B cell (primary cell): ENCODE data around the gene CCNB1. TPM values are rescaled to one million over a fixed set of nuclear protein-coding genes. Genes with fewer than 3 reads are reported as not detected.
"Not testable (repeated sequence)": the region's sequence is repeated elsewhere in the genome, so short reads cannot be mapped to it uniquely, and the experiment has no call there.

Source experiments
- ATAC-seq: fragments of 200-7000 bp; cut with Tn5 transposase; one replicate; pipeline ENCODE4 v1.10.0; 2021; ENCODE audit warnings: low read depth, mild to moderate bottlenecking, moderate number of reproducible peaks, moderate library complexity
- CTCF ChIA-PET: fragments of 350-600 bp; sonication (Branson Sonifier 250); formaldehyde crosslinking; loops from one replicate; lab custom pipeline; 2021; ENCODE audit warnings: antibody characterized with exemption, inconsistent platforms; lab: Charles Lee
- POLR2A ChIA-PET: fragments of 350-600 bp; sonication (Branson Sonifier 250); formaldehyde crosslinking; loops from one replicate; lab custom pipeline; 2021; ENCODE audit warnings: antibody characterized with exemption; lab: Charles Lee
- DNase-seq: peaks from one replicate; pipeline ENCODE4 v3.0.0; 2013
- H2AFZ ChIP-seq: 2 replicates; pipeline ENCODE4 v1.6.1; 2012; ENCODE audit warnings: mild to moderate bottlenecking, low read depth, low read length; ENCODE audit not compliant: insufficient read depth, poor library complexity, severe bottlenecking
- H3K27ac ChIP-seq, 2 donors: 1 replicate in 1 of 2; 2 replicates in 1 of 2; pipeline ENCODE4 v1.5.1; 2012 to 2013; ENCODE audit warnings: low read length in 2 of 2, mild to moderate bottlenecking in 2 of 2, moderate library complexity in 1 of 2
- H3K27me3 ChIP-seq, 4 experiments: fragments of 200-600 bp in 1 of 4; sonication (generic) in 1 of 4; replicated peaks in 1 of 4; 1 replicate in 2 of 4; 2 replicates in 2 of 4; pipeline versions ENCODE4 v1.6.1 to v1.7.0; 2013 to 2016; ENCODE audit warnings: low read length in 3 of 4, mild to moderate bottlenecking in 2 of 4, mixed read lengths in 1 of 4, moderate library complexity in 1 of 4; ENCODE audit not compliant: insufficient read depth in 4 of 4, control insufficient read depth in 3 of 4; ENCODE audit errors: control extremely low read depth in 1 of 4
- H3K36me3 ChIP-seq, 2 experiments: replicated peaks in 1 of 2; 1 replicate in 1 of 2; 2 replicates in 1 of 2; pipeline versions ENCODE4 v1.6.1 to v1.7.1; 2013; ENCODE audit warnings: low read length in 1 of 2; ENCODE audit not compliant: insufficient read depth in 2 of 2, control insufficient read depth in 1 of 2; ENCODE audit errors: control extremely low read depth in 1 of 2, extremely low read depth in 1 of 2
- H3K4me1 ChIP-seq, 2 donors: fragments of 200-600 bp in 1 of 2; sonication (generic) in 1 of 2; 1 replicate in 1 of 2; 2 replicates in 1 of 2; pipeline versions ENCODE4 v1.5.1 to v1.6.1; 2013 to 2017; ENCODE audit warnings: low read length in 2 of 2; ENCODE audit not compliant: control insufficient read depth in 2 of 2, insufficient read depth in 2 of 2
- H3K4me2 ChIP-seq: replicated peaks from 2 replicates; pipeline ENCODE3; 2012; ENCODE audit warnings: mild to moderate bottlenecking, low read depth, low read length; ENCODE audit not compliant: poor library complexity, severe bottlenecking
- H3K4me3 ChIP-seq, 5 experiments: fragments of 200-600 bp in 1 of 5; sonication (generic) in 1 of 5; 1 replicate in 3 of 5; 2 replicates in 2 of 5; pipeline versions ENCODE4 v1.5.1 to v1.7.0; 2011 to 2016; ENCODE audit warnings: low read length in 4 of 5, mild to moderate bottlenecking in 4 of 5, low read depth in 2 of 5, control low read depth in 1 of 5, moderate library complexity in 1 of 5; ENCODE audit not compliant: insufficient read depth in 1 of 5; ENCODE audit errors: control extremely low read depth in 1 of 5, extremely low read depth in 1 of 5
- H3K79me2 ChIP-seq: fragments of 200-600 bp; sonication (generic); one replicate; pipeline ENCODE4 v1.6.0; 2016; ENCODE audit warnings: low read length; ENCODE audit not compliant: control insufficient read depth, insufficient read depth
- H3K9ac ChIP-seq: fragments of 200-600 bp; sonication (generic); 2 replicates; pipeline ENCODE4 v1.6.1; 2017; ENCODE audit warnings: mild to moderate bottlenecking, low read length, moderate library complexity
- H3K9me3 ChIP-seq, 3 donors: one replicate each; pipeline versions ENCODE4 v1.6.1 to v1.7.1; 2013; ENCODE audit warnings: low read length in 2 of 3; ENCODE audit not compliant: control insufficient read depth in 2 of 3, insufficient read depth in 1 of 3; ENCODE audit errors: control extremely low read depth in 1 of 3
- H4K20me1 ChIP-seq: 2 replicates; pipeline ENCODE4 v1.6.0; 2012; ENCODE audit warnings: mild to moderate bottlenecking, low read length; ENCODE audit not compliant: insufficient read depth, control insufficient read depth, poor library complexity, severe bottlenecking
- H3K27ac Mint-ChIP-seq: one replicate; pipeline ENCODE4 v1.8.0; 2021; ENCODE audit warnings: mixed read lengths
- H3K27me3 Mint-ChIP-seq: one replicate; pipeline ENCODE4 v1.8.0; 2021; ENCODE audit warnings: mixed read lengths
- H3K4me1 Mint-ChIP-seq: one replicate; pipeline ENCODE4 v1.8.0; 2021; ENCODE audit warnings: mixed read lengths
- H3K4me3 Mint-ChIP-seq: one replicate; pipeline ENCODE4 v1.8.0; 2021; ENCODE audit warnings: mixed read lengths
- H3K9me3 Mint-ChIP-seq: one replicate; pipeline ENCODE4 v1.8.0; 2022; ENCODE audit warnings: mixed read lengths; ENCODE audit not compliant: insufficient read depth
- CTCF ChIP-seq: fragments of 200-600 bp; IDR thresholded peaks from one replicate; pipeline ENCODE4 v1.8.0; 2022; ENCODE audit warnings: antibody characterized with exemption, mild to moderate bottlenecking
- EZH2 ChIP-seq: IDR thresholded peaks from 2 replicates; pipeline ENCODE4 v1.6.1; 2012; ENCODE audit warnings: borderline replicate concordance, low read depth, mild to moderate bottlenecking, moderate library complexity, low read length; ENCODE audit not compliant: insufficient read depth, poor library complexity, severe bottlenecking
- WGBS: methylation state at CpG from one replicate; pipeline ENCODE4 v1.1.5; 2013; ENCODE audit warnings: missing lambda C conversion rate; ENCODE audit not compliant: insufficient coverage; 5-methylcytosine and 5-hydroxymethylcytosine counted together
- intact Hi-C: fragments of 100-400 bp; cut with micrococcal nuclease; formaldehyde crosslinking; loops from one replicate; pipeline ENCODE4 v1.10.0; 2022
- polyA plus RNA-seq: library from polyadenylated mRNA; depleted of rRNA; stranded (reverse); fragments of >200 nt; gene quantifications from 2 replicates; pipeline ENCODE4 v1.2.3, GENCODE V29; 2012
- total RNA-seq, 2 donors: library from RNA; stranded (reverse); fragments of 120-200 nt in 1 of 2; gene quantifications; 1 replicate in 1 of 2; 2 replicates in 1 of 2; pipeline versions ENCODE4 v1.2.3 to v1.2.4, GENCODE V29; 2013 to 2022

The CCNB1 gene
- total and polyA plus RNA-seq, 2 donors (not counting 1 experiment from before 2014, with no cell fraction given) = 2.7 to 8.6 TPM

GRCh38 chr5:69137807-69138206, 29.1 kb upstream of the CCNB1 start:
- no peaks in the 10 kb centered on the region for H3K27me3 Mint-ChIP-seq
- intact Hi-C loops = loop anchor here (2.0 kb wide), 1 partner anchor 51 kb away; the partner anchor contains the start of gene CENPH
- POLR2A ChIA-PET = interaction anchor here (1.3 kb wide), 1 partner anchor 29 kb away, joined by 4 read pairs; the partner anchor contains the start of gene CCNB1
- no peak for DNase-seq
- no peak overlapping the region for H3K27ac Mint-ChIP-seq
- TF ChIP-seq CTCF (no peak), EZH2 (no peak)
- peaks cover 29% of the 10 kb centered on the region for H3K4me1 Mint-ChIP-seq
- no peak overlapping the region for H3K4me3 Mint-ChIP-seq
- H3K9me3 Mint-ChIP-seq = peaks cover 3% of the 10 kb centered on the region
- no peaks in the 10 kb centered on the region for H3K27me3 ChIP-seq
- CTCF ChIA-PET = no interaction called here
- WGBS = 100% methylated on average over 1 of the region's 5 CpGs
- no peak overlapping the region for H3K9ac ChIP-seq
- H3K4me1 ChIP-seq = peaks cover 5 to 18% of the 10 kb centered on the region in 2 donors
- no peaks in the 10 kb centered on the region for H4K20me1 ChIP-seq
- no peak for ATAC-seq
- H3K27ac ChIP-seq = no peak overlapping the region
- H3K4me3 ChIP-seq = no peak overlapping the region
- no peak overlapping the region for H2AFZ ChIP-seq
- no peaks in the 10 kb centered on the region for H3K79me2 ChIP-seq
- H3K36me3 ChIP-seq = no peaks in the 10 kb centered on the region
- no peak overlapping the region for H3K4me2 ChIP-seq
- H3K9me3 ChIP-seq = peaks cover 0 to 9% (median 2%) of the 10 kb centered on the region in 3 donors

GRCh38 chr5:69138766-69139165, 28.2 kb upstream of the CCNB1 start:
- Histone ChIP-seq H3K27ac (no peak overlapping the region), H3K9ac (no peak overlapping the region), H3K9me3 (peaks cover 0 to 9% (median 2%) of the 10 kb centered on the region in 3 donors), H3K4me2 (no peak overlapping the region), H3K4me3 (no peak overlapping the region), H3K4me1 (peaks cover 5 to 18% of the 10 kb centered on the region in 2 donors), H2AFZ (no peak overlapping the region), H3K36me3 (no peaks in the 10 kb centered on the region), H4K20me1 (no peaks in the 10 kb centered on the region), H3K79me2 (no peaks in the 10 kb centered on the region), H3K27me3 (no peaks in the 10 kb centered on the region)
- ChIA-PET POLR2A (no interaction called here), CTCF (no interaction called here)
- ATAC-seq (no peak), DNase-seq (no peak)
- peaks cover 3% of the 10 kb centered on the region for H3K9me3 Mint-ChIP-seq
- no peaks in the 10 kb centered on the region for H3K27me3 Mint-ChIP-seq
- peaks cover 25% of the 10 kb centered on the region for H3K4me1 Mint-ChIP-seq
- intact Hi-C loops = no loop called here
- no peak overlapping the region for H3K4me3 Mint-ChIP-seq
- no CpG with 5 or more reads among the region's 1 CpG for WGBS
- no peak for TF ChIP-seq EZH2
- TF ChIP-seq CTCF = no peak
- no peak overlapping the region for H3K27ac Mint-ChIP-seq

- H3K9me3 Mint-ChIP-seq, H3K4me2 ChIP-seq, ATAC-seq, DNase-seq, H3K4me3 Mint-ChIP-seq, H3K36me3 ChIP-seq, intact Hi-C loops, H3K9me3 ChIP-seq, H3K27me3 ChIP-seq, H3K9ac ChIP-seq, H3K4me3 ChIP-seq, H3K27ac Mint-ChIP-seq, H2AFZ ChIP-seq, CTCF ChIA-PET, H4K20me1 ChIP-seq, H3K79me2 ChIP-seq, H3K27ac ChIP-seq, H3K27me3 Mint-ChIP-seq, POLR2A ChIA-PET: not testable (repeated sequence)
- peaks cover 5 to 16% of the 10 kb centered on the region in 2 donors for H3K4me1 ChIP-seq
- WGBS = 100% methylated on average over 2 of the region's 4 CpGs
- H3K4me1 Mint-ChIP-seq = peaks cover 15% of the 10 kb centered on the region
Measured at GRCh38 chr5:69140239-69140638, 26.7 kb upstream of the CCNB1 start.
